Activated T-helper 1 cell treated with anti-CD3 and anti-CD28 coated beads, Interleukin-2, amount 50 U/mL, for 16 hours (primary cell): Measurements from ENCODE around the gene EN1.

ENCODE experiments used
- DNase-seq, 2 donors: peaks; one replicate each; pipeline ENCODE4 v3.0.0-alpha.2; 2020; ENCODE audit warnings: low read depth in 1 of 2, low spot score in 1 of 2

Gene EN1

GRCh38 chr2:118843483-118844132 is 3.8 kb downstream of the EN1 start:
- DNase-seq, result no peak

- no peak for DNase-seq
Measured at GRCh38 chr2:118842661-118843482, 4.6 kb downstream of the EN1 start.

- DNase-seq, result no peak
Measured at GRCh38 chr2:118841828-118842461, 5.5 kb downstream of the EN1 start.

GRCh38 chr2:118841450-118841827 is 6.0 kb downstream of the EN1 start:
- no peak for DNase-seq

- DNase-seq, result no peak
Measured at GRCh38 chr2:118838741-118839455, 8.6 kb downstream of the EN1 start.

GRCh38 chr2:118837621-118838020 is 9.8 kb downstream of the EN1 start:
- DNase-seq, result no peak

GRCh38 chr2:118837067-118837466 is 10.4 kb downstream of the EN1 start:
- no peak for DNase-seq

- no peak for DNase-seq
Measured at GRCh38 chr2:118836411-118836930, 11.0 kb downstream of the EN1 start.

- no peak for DNase-seq
Measured at GRCh38 chr2:118835746-118836410, 11.6 kb downstream of the EN1 start.

GRCh38 chr2:118834901-118835745 is 12.3 kb downstream of the EN1 start:
- DNase-seq, result no peak

GRCh38 chr2:118834440-118834810 is 13.0 kb downstream of the EN1 start:
- DNase-seq, result no peak

- no peak for DNase-seq
Measured at GRCh38 chr2:118833716-118834439, 13.6 kb downstream of the EN1 start.

- no peak for DNase-seq
Measured at GRCh38 chr2:118832791-118833715, 14.4 kb downstream of the EN1 start.

- DNase-seq, result no peak
Measured at GRCh38 chr2:118832071-118832790, 15.2 kb downstream of the EN1 start.

GRCh38 chr2:118830881-118831280 is 16.6 kb downstream of the EN1 start:
- no peak for DNase-seq

GRCh38 chr2:118830118-118830517 is 17.3 kb downstream of the EN1 start:
- no peak for DNase-seq

GRCh38 chr2:118826093-118826492 is 21.4 kb downstream of the EN1 start:
- no peak for DNase-seq

- no peak for DNase-seq
Measured at GRCh38 chr2:118823633-118824032, 23.8 kb downstream of the EN1 start.
